ENCODE data around the gene THSD7B.
"Not testable (repeated sequence)": the region's sequence is repeated elsewhere in the genome, so short reads cannot be mapped to it uniquely, and the experiment has no call there.

DNA sequence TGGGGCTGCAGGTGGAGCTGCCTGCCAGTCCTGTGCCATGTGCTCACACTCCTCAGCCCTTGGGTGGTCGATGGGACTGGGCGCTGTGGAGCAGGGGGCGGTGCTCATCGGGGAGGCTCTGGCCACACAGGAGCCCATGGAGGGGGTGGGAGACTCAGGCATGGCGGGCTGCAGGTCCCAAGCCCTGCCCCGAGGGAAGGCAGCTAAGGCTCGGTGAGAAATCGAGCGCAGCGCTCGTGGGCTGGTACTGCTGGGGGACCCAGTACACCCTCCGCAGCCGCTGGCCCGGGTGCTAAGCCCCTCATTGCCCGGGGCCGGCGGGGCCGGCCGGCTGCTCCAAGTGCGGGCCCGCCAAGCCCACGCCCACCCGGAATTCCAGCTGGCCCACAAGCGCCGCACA lies 566.2 kb downstream of the THSD7B start:
- not testable (repeated sequence) for TF ChIP-seq EZH2 (IDR thresholded peaks at IDR 0.05); POLR2AphosphoS5 (IDR thresholded peaks at IDR 0.05; ENCODE audit: borderline replicate concordance, low read depth, low read length); FOXP2 (optimal IDR thresholded peaks at IDR 0.05; ENCODE audit: control extremely low read depth, extremely low read length, insufficient read depth)
